HG02852 (cell line): ENCODE data around the gene POLR2J.

Source experiments
- ATAC-seq: cut with Tn5 transposase; IDR thresholded peaks from one replicate; pipeline ENCODE4 v1.9.1; 2021; ENCODE audit warnings: mild to moderate bottlenecking, moderate library complexity; ENCODE audit not compliant: unreplicated experiment

The POLR2J gene

DNA sequence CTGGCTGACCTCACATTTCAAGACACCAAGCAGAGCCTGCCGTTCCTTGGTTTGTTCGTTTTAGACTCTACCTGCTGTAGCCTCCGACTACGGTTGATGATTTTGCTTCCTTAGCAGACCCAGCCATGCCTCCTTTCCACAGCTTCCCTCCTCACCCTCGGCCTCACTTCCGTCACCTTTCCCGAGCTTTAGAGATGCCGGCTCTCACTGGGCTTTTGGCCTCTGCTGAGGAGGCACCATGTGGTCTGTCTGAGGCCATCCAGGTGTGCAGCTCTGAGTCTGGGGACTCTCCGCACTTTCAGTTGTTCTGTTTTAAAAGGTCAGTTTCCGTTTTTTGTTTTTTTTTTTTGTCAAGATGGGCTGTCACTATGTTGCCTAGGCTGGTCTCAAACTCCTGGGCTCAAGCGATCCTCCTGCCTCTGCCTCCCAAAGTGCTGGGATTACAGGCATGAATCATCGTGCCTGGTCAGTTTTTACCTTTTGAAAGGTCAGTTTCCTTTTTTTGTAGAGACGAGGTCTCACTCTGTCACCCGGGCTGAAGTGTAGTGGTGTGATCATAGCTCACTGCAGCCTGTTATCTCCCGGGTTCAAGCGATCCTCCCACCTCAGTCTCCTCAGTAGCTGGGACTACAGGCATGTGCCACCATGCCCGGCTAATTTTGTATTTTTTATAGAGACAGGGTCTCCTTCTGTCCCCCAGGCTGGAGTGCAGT lies 33.6 kb downstream of the POLR2J start:
- no peak for ATAC-seq

DNA sequence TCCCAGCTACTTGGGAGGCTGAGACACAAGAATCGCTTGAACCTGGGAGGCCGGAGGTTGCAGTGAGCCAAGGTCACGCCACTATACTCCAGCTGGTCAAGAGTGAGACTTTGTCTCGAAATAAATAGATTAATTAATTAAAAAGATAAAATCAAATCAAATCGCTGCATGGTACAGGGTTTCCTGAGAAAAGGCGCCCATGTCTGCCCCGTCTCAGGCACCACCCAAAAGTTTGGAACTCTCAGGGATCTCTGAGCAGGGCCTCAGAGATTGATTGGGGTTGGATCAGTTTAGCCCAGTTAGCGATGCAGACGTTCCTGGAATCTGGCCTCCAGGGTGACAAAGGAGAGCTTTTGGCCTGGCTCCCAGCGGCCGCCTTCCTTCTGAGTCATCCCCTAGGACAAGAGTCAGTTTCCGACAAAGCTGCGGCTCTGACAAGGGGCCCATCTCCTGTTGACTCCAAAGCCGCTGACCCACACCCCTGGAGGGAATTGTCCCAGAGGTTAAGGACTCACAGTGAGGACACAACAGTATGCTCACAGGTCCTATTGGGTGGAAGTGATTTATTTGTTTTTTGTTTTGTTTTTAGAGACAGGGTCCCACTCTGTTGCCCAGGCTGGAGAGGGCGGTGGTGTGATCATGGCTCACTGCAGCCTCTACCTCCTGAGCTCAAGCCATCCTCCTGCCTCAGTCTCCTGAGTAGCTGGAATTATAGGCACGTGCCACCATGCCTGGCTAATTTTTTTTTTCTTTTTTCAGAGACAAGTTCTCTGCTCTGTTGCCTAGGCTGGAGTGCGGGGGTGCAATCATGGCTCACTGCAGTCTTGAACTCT lies 38.5 kb downstream of the POLR2J start:
- ATAC-seq, result no peak

DNA sequence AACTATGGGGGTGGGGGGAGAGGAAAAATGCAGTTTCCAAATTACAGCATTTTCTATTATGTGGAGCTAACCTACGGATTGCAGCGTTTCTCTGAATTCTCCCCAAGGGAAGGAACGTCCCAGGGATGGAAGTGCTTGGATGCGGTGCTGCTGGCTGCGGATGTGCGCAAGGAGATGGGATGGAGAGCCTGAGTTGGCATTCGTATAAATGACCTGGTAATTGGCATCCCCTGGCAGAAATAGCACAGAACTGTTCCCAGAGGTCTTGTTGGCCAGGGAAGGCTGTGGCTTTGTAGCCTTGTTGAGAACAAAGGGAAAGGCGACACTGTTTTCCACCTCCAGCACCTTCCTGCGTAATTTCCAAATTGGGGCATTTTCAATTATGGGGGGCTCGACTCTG lies 42.6 kb downstream of the POLR2J start:
- ATAC-seq, result no peak

DNA sequence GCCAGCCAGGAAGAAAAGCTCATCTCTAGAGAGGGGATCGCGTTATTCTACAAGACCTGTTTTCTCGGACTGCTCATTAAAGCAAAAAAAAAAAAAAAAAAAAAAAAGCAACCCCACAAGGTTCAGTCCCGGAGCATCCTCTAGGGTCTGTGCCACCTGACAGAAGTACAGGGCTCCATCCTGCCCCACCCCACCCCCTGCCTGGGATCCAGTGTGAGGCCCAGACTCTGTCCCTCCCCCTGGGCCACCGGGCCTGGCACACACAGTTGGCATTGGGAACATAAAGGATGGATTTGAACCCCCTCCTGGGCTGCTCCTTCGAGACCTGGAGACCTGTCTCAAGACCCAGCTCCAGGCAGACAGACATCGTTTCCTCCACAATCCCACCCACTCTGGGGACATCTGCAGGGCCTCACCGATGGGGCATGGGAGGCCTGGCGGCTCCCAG lies 44.7 kb downstream of the POLR2J start:
- peak; percentile 8 for ATAC-seq

DNA sequence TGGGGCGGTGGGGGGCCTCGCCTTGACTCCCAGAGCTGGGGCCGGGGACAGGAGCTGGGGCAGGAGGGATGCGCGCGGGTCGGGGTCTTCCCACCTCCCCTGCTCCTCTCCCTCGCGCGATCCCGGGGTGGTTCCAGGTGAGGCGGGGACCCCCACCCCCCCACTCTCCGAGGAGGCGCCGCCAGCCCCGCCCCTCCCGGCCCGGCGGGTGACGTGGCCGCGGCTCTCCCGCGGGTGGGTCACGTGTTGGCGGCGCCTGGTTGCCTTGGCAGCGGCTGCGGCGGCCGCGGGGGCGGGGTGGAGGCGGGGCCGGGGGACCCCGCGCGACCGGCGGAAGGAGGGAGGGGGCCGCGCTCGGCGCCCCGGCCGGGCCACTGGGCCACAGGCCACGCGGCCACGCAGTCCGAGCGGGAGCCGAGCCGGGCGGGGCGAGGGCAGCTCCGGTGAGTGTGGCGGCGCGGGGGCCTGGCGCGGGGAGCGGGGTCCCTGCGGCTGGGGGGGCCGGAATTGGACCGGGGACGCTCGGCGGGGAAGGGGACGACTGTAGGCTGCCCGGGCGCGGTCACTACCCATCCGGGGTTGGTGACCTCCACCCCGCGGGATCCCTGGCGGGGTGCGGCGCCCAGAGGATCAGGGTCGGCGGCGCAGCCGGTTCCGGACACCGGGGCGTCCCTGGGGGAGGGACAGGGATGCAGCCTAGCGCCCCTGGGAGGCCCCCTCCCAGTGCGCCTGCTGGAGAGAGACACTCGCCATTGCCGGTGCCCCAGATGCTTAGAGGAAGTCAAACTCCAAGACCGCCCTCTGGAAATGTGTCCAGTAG lies 45.3 kb downstream of the POLR2J start, which contains the start of gene ORAI2:
Gene ORAI2, plus strand, starts transcription at position 357 of the 820 bp plus-strand sequence. CDS start 5,382 bp downstream, outside the sequence.
- ATAC-seq, result peak; percentile 57

DNA sequence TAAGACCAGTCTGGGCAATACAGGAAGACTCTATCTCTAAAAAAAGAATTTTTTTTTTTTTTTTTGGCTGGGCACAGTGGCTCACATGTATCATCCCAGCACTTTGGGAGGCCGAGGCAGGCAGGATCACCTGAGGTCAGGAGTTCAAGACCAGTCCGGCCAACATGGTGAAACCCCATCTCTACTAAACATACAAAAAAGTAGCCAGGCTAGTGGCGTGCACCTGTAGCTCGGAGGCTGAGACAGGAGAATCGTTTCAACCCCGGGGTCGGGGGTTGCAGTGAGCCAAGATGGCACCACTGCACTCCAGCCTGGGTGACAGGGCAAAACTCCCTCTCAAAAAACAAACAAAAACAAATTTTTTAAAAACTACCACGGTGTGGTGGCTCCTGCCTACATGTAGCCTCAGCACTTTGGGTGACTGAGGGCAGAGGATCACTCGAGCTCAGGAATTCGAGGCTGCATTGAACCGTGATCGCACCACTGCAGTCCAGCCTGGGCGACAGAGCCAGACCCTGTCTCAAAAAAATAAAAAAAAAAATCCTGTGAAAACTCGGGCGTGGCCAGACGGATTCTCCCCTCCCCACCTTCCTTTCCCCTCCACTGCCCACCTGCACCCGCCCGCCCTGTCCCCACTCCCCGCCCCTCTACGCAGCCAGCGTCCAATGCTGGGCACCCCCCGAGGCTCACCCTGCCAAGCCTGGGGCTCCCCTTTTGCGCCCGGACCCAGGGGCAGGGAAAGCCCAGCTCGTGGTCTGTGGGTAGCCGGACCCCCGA lies 46.1 kb downstream of the POLR2J start:
- ATAC-seq, result peak; percentile 16

DNA sequence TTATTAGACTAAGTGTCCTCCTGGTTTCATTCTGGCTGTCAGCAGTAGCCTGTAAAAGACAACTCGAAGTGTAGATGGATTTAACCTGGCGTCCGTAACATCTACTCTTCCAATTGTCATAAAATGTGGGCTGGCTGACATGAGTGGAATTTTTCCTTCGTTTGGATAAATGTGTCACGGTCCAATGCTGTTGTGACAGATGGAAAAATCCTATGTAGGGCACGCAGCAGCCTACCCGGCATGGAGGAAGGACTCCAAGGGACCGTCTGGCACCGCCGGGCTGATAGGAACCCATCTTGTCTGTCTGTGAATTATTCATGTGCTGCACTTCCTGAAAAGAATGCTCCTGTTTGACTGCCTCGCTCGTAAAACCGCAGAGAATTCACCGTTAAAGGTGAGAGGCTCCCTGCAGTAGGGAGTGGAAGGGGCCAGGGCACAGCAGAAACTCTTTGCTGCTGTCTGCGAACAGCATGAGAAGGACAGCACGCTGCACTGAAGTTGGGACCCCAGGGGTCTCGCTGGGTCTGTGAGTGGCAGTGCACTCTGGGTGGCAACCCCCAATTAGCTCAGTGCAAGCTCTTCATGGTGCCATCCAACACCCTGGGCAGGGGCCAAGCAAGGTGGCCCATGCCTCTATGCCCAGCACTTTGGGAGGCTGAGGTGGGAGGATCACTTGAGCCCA lies 47.0 kb downstream of the POLR2J start:
- no peak for ATAC-seq

DNA sequence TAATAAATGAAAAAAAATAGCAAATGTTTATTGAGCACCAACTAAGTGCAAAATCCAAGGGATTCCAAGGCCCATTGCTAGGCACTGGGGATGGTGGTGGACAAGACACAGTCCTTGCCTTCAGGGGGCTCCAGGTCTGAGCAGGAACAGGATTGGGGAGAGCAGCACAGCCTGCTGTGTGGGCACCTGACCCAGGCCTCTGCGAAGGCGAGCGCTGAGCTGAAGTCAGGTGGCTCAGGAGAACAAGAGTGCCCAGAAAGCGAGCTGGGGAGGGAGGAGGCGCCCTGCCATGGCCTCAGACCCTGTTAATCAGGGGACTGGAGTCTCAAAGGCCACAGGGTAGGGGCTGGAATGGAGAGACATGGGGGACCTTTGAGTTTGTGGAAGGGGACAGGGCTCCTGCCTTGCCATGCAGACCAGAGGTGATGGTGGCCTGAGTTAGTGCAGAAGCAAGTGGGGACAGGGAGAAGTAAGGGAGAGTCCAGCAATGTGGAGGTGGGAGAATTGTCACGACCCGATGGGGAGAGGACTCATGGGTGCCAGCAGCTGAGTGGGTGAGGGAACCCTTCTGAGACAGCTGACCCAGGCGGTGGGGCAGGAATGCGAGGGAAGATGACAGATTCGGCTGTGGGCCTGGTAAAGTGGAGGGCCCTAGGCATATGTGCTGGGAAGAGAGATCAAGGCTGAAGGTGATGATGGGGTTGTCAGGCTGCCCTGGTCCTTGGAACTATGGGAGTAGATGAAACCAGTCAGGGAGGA lies 49.4 kb downstream of the POLR2J start:
- no peak for ATAC-seq

DNA sequence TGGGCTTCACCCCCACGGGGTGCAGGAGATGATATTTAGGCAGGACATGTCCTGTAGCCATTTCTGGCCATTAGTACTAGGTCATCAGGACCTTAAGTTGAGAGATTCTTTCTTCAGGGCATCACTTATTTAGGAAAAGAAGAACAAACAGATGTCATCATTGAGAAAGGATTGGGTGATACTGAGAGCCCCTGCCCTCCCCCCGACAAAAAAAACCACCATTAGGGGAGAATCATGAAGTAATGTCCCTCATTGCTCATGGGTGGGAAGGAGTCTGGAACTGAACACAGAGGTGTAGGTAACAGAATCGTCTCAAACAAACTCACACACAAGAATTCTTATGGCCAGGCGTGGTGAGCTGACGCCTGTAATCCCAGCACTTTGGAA lies 51.7 kb downstream of the POLR2J start:
- no peak for ATAC-seq

DNA sequence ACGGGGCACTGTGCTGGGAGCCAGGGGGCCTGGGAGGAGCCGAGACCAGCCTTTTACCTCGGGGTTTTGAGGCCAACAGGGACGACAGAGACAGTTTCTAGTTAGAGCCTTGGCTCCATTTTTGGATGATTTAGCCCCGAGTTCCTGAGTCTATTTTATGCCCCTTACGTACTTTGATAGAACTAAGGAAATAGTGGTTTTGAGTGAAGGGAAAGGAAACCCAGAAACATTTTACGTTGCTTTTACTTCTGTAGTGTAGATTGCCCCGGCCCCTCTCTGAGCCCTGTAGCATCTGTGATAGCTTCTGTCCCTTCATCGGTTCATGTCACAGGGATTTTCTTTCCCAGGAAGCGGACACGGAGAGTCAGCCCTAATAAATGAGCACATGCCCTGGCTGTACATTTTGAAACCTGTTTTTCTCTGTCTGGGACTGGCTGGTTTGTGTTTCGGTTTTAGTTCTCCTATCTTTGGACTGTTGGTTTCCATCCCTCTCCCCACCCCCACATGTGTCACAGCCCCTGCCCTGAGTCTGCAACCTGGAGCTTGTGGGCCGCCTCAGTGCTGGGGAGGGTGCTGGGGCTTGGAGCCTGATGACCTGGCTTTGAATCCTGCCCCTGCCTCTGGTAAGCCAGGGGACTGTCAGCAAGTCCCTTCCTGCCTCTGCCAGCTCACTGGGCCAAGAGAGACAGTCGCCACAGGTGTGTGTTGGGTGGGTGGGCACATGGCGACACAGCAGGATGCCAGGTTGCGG lies 52.3 kb downstream of the POLR2J start:
- peak; percentile 59 for ATAC-seq

DNA sequence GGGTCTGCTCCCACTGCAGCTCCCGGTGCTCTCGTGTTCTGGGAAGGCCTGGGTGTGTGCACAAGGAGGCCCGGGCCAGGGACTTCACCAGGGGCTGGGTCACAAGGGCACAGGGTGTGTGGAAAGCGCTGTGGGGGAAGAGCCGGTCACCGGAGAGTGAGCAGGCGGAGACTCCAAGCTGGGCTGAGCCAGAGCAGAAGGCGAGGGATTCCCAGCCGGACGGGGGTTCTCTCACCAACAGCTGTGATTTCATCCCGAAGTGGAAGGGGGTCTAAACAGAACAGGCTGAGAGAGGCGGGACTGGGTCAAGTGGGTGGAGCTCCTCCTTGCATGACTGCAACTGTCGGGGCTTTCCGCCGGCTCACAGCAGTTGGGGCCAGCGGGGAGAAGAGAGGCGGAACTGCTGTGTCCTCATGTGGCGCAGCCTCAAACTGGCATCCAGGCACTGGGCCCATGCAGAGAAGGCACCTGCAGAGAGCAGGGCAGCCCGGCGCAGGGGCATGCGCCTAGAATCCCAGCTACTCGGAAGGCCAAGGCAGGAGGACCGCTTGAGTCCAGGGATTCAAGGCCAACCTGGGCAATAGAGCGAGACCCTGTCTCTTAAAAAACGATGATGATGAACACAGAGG lies 53.0 kb downstream of the POLR2J start:
- ATAC-seq, result peak; percentile 66

DNA sequence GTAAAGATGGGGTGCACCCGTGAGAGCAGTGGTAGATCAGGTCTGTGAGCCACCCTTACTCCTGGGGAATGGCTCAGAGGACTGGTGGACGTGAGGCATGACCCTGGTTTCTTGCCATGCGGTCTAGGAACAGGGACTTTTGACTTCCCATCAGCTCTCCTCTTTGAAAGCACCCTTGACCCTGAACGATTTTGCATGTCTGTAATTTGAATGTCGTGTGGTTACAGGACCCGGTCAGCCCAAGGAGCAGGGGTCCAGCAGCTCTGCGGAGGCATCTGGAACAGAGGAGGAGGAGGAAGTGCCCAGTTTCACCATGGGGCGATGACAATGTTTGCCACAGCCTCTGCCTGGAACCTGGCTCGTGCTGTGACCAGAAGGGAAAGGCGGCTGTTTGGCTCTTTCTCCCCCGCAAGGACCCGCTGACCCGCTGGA lies 53.9 kb downstream of the POLR2J start:
- ATAC-seq, result no peak

DNA sequence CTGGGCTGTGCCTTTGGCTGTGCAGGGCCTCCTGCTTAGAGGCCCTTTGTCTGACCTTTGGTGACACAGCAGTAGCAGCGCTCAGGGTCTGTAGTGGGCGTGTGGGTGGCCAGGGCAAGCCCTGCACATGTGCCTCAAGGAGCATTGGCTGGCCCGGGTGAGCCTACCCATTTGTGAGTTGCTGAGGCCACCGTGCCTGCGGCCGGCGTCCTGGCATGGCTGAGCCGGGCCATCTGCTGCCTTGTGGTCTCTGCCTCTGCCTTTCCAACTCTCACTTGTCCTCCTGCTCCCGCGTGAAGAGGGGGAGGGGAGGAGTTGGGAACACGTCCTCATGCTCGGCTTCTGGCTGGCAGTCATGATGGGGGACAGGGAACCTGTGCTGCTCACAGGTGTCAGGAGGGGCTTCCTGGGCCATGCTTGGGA lies 54.6 kb downstream of the POLR2J start:
- ATAC-seq, result no peak
